PFSK-1 (cell line): ENCODE results near the gene DOK1.

Experiments
- FOXP2 ChIP-seq: optimal IDR thresholded peaks from 2 replicates; pipeline ENCODE3; 2011; ENCODE audit warnings: borderline replicate concordance, control low read depth, inconsistent platforms; ENCODE audit not compliant: insufficient read depth; ENCODE audit errors: extremely low read length, extremely low read depth
- POLR2AphosphoS5 ChIP-seq: IDR thresholded peaks from 2 replicates; pipeline ENCODE4 v1.6.1; 2012; ENCODE audit warnings: low read depth, mild to moderate bottlenecking, control low read depth, low read length, moderate library complexity
- REST ChIP-seq, 2 experiments: IDR thresholded peaks; 2 replicates each; pipeline versions ENCODE4 v1.6.1 to v1.8.0; 2011 to 2012; ENCODE audit warnings: low read depth in 2 of 2, low read length in 2 of 2, control low read depth in 1 of 2, inconsistent platforms in 1 of 2, mild to moderate bottlenecking in 1 of 2, moderate library complexity in 1 of 2; ENCODE audit not compliant: insufficient read depth in 1 of 2
- SIN3A ChIP-seq: IDR thresholded peaks from 2 replicates; pipeline ENCODE4 v1.6.1; 2012; ENCODE audit warnings: mild to moderate bottlenecking, low read length, moderate library complexity, borderline replicate concordance; ENCODE audit not compliant: insufficient read depth
- TAF1 ChIP-seq: IDR thresholded peaks from 2 replicates; pipeline ENCODE4 v1.6.1; 2012; ENCODE audit warnings: low read length, control low read depth, borderline replicate concordance; ENCODE audit not compliant: insufficient read depth

DOK1 gene

DNA sequence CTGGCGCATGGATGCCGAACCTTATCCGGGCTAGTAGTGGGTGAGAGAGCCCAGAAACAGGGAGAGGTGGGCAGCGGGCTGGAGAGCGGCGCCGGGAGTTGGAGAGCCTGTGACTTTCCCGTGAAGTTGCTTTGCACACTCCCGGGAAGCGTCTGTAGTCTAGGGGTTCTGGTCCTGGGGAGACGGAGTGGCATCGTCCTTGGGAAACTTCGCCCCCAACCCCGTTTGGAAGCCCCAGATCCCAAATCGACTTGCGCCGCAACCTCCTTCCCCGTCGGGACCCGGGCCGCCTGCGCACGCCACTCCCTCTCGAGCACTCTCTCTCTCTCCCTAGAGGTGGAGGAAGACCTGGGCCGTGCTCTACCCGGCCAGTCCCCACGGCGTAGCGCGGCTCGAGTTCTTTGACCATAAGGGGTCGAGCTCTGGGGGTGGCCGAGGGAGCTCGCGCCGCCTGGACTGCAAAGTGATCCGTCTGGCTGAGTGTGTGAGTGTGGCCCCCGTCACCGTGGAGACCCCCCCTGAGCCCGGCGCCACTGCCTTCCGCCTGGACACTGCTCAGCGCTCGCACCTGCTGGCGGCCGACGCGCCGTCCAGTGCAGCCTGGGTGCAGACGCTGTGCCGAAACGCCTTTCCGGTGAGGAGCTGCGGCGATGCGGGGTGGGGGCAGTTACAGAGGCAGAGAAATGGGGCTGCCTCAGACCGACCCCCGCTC, 456 bp downstream of the DOK1 start:
- no peak for TF ChIP-seq FOXP2
- no peak for TF ChIP-seq REST (IDR thresholded peaks at IDR 0.05; ENCODE audit: insufficient read depth in 1 of 2, low read depth in 2 of 2, low read length in 2 of 2)
- TF ChIP-seq TAF1: no peak
- TF ChIP-seq POLR2AphosphoS5: no peak
- TF ChIP-seq SIN3A: no peak

DNA sequence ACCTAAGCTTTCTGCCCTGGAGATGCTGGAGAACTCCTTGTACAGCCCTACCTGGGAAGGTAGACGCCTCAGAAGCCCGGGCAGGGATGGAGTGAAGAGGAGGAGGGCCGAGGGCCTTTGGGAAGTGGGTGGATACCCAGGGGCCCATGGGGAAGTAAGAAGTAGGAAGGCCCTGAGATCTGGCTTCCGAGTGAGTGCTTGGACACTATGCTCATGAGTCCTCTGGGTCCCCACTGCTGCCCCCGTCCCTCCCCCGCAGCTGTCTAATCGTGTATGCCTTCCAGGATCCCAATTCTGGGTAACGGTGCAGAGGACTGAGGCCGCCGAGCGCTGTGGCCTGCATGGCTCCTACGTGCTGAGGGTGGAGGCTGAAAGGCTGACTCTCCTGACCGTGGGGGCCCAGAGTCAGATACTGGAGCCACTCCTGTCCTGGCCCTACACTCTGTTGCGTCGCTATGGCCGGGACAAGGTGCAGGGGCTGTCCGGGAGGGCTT, 1.1 kb downstream of the DOK1 start:
- no peak for TF ChIP-seq FOXP2
- no peak for TF ChIP-seq POLR2AphosphoS5
- no peak for TF ChIP-seq TAF1
- no peak for TF ChIP-seq REST (IDR thresholded peaks at IDR 0.05; ENCODE audit: insufficient read depth in 1 of 2, low read depth in 2 of 2, low read length in 2 of 2)
- TF ChIP-seq SIN3A: no peak

DNA sequence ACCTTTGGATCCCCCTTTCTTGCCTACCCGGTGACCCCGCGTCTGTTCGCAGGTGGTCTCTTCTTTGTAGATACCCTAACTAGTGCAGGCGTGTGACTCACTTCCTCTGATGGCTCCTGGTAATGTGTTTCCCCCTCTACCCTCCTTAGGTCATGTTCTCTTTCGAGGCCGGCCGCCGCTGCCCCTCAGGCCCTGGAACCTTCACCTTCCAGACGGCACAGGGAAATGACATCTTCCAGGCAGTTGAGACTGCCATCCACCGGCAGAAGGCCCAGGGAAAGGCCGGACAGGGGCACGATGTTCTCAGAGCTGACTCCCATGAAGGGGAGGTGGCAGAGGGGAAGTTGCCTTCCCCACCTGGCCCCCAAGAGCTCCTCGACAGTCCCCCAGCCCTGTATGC, 1.6 kb downstream of the DOK1 start:
- TF ChIP-seq POLR2AphosphoS5: no peak

DNA sequence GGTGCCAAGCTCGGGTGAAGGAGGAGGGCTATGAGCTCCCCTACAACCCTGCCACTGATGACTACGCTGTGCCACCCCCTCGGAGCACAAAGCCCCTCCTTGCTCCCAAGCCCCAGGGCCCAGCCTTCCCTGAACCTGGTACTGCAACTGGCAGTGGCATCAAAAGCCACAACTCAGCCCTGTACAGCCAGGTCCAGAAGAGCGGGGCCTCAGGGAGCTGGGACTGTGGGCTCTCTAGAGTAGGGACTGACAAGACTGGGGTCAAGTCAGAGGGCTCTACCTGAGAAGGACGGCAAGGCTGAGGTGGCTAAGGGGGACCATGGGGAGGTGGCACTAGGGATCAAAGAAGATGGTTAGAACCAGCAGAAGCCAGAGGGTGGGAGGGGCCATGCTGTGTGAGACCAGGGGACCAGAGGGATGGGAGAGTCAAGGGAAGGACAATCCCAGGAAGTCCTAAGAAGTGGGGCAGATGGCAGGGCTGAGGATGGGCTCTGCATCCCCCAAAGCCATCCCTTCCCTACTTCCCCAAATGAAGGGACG, 2.4 kb downstream of the DOK1 start:
- TF ChIP-seq POLR2AphosphoS5: no peak
- TF ChIP-seq FOXP2: no peak
- TF ChIP-seq REST (IDR thresholded peaks at IDR 0.05; ENCODE audit: insufficient read depth in 1 of 2, low read depth in 2 of 2, low read length in 2 of 2): no peak
- TF ChIP-seq TAF1: no peak
- no peak for TF ChIP-seq SIN3A

GRCh38 chr2:74558284-74559230, 4.0 kb downstream of the DOK1 start:
- TF ChIP-seq REST (IDR thresholded peaks at IDR 0.05; ENCODE audit: insufficient read depth in 1 of 2, low read depth in 2 of 2, low read length in 2 of 2) (no peak), TAF1 (no peak), SIN3A (no peak)
